Measurements from ENCODE around the gene SLC10A1. TPM values are rescaled to one million over a fixed set of nuclear protein-coding genes. Genes with fewer than 3 reads are reported as not detected.

Gene SLC10A1
- total RNA-seq, 1 experiment from 2014 or later, result not detected

GRCh38 chr14:69780092-69780491, 16.9 kb downstream of the SLC10A1 start:
- no peaks in the 10 kb centered on the region for H3K4me1 Mint-ChIP-seq

More at GRCh38 chr14:69780092-69780491, 16.9 kb downstream of the SLC10A1 start:
- Histone ChIP-seq H3K4me2 (ENCODE audit: insufficient read depth, insufficient read length, low read length) (no peak overlapping the region), H2BK120ac (ENCODE audit: low read depth, low read length, poor library complexity, severe bottlenecking) (no peak overlapping the region), H4K5ac (ENCODE audit: insufficient read length, low read depth, low read length) (no peak overlapping the region), H3K23me2 (ENCODE audit: insufficient read length, low read depth, low read length, poor library complexity, severe bottlenecking) (no peaks in the 10 kb centered on the region), H3T11ph (ENCODE audit: low read length) (no peak overlapping the region), H3K9ac (ENCODE audit: extremely low read depth, insufficient read length, low read length) (no peak overlapping the region), H2BK12ac (ENCODE audit: insufficient read length, low read depth, low read length) (no peak overlapping the region), H3K9me3 (ENCODE audit: control insufficient read depth, low read depth, low read length) (no peaks in the 10 kb centered on the region), H3K79me1 (ENCODE audit: insufficient read depth, low read depth, low read length, poor library complexity, severe bottlenecking) (no peaks in the 10 kb centered on the region), H3K4me1 (ENCODE audit: insufficient read depth, low read length) (no peaks in the 10 kb centered on the region), H3K79me2 (ENCODE audit: insufficient read depth, low read length) (no peaks in the 10 kb centered on the region; the same call in 1 of the 2 replicates), H2BK5ac (ENCODE audit: insufficient read length, low read length) (no peak overlapping the region), H4K8ac (replicated peaks; ENCODE audit: insufficient read length, low read depth, low read length) (no peak overlapping the region), H4K91ac (ENCODE audit: insufficient read length, low read depth, low read length) (no peak overlapping the region), H3K27me3 (ENCODE audit: insufficient read depth, low read length) (no peaks in the 10 kb centered on the region), H3K18ac (ENCODE audit: insufficient read length, low read depth, low read length) (no peak overlapping the region), H2AK5ac (ENCODE audit: insufficient read length, low read length) (no peak overlapping the region), H2BK20ac (ENCODE audit: low read depth, low read length, poor library complexity, severe bottlenecking) (no peak overlapping the region), H3K4ac (ENCODE audit: low read depth, low read length) (no peak overlapping the region), H3K23ac (ENCODE audit: insufficient read length, low read depth, low read length) (no peak overlapping the region), H3K27ac (ENCODE audit: insufficient read length, low read depth, low read length) (no peak overlapping the region), H2BK15ac (ENCODE audit: low read depth, low read length) (no peak overlapping the region), H4K20me1 (ENCODE audit: control insufficient read depth, insufficient read depth, insufficient read length) (no peaks in the 10 kb centered on the region), H3K14ac (ENCODE audit: insufficient read depth, low read length) (no peak overlapping the region), H3K56ac (ENCODE audit: insufficient read length, low read depth, low read length) (no peak overlapping the region), H2AFZ (ENCODE audit: low read length) (no peak overlapping the region)
- DNase-seq, result no peak
- no peak for TF ChIP-seq CTCF (conservative IDR thresholded peaks at IDR 0.05)
- peaks cover 14 to 47% (median 32%) of the 10 kb centered on the region in 3 experiments for H3K36me3 Mint-ChIP-seq (ENCODE audit: insufficient read depth in 1 of 3, low read depth in 3 of 3)
- H3K4me3 Mint-ChIP-seq, result no peak overlapping the region
- H3K27ac Mint-ChIP-seq, result no peak overlapping the region
- no peaks in the 10 kb centered on the region for H3K27me3 Mint-ChIP-seq (ENCODE audit: low read depth)
- no peaks in the 10 kb centered on the region for H3K9me3 Mint-ChIP-seq
- no CpG with 5 or more reads among the region's 1 CpG for WGBS (ENCODE audit: extremely low coverage, insufficient read length, low lambda C conversion rate)

Measured in H9 (cell line).